Parathyroid adenoma (tissue), 2 donors: ENCODE data around the gene FLOT1.

ENCODE experiments used
- H2AFZ ChIP-seq: fragments of 300-600 bp; sonication (generic); one replicate; pipeline ENCODE4 v1.7.0; 2017; ENCODE audit warnings: antibody characterized with exemption, mild to moderate bottlenecking
- H3K27ac ChIP-seq: fragments of 300-600 bp; sonication (generic); one replicate; pipeline ENCODE4 v1.7.0; 2017
- H3K27me3 ChIP-seq: fragments of 300-600 bp; sonication (generic); one replicate; pipeline ENCODE4 v1.7.0; 2017; ENCODE audit warnings: low read length; ENCODE audit not compliant: control insufficient read depth, insufficient read depth
- H3K36me3 ChIP-seq: fragments of 300-600 bp; sonication (generic); one replicate; pipeline ENCODE4 v1.7.0; 2017; ENCODE audit warnings: low read length; ENCODE audit not compliant: control insufficient read depth, insufficient read depth
- H3K4me1 ChIP-seq: fragments of 300-600 bp; sonication (generic); one replicate; pipeline ENCODE4 v1.7.0; 2017; ENCODE audit warnings: control low read depth
- H3K4me2 ChIP-seq: fragments of 300-600 bp; sonication (generic); one replicate; pipeline ENCODE4 v1.7.0; 2017; ENCODE audit warnings: low read length
- H3K4me3 ChIP-seq: fragments of 300-600 bp; sonication (generic); one replicate; pipeline ENCODE4 v1.7.0; 2017; ENCODE audit warnings: low read depth, low read length
- H3K79me2 ChIP-seq: fragments of 300-600 bp; sonication (generic); one replicate; pipeline ENCODE4 v1.7.0; 2017; ENCODE audit warnings: control low read depth
- H3K9ac ChIP-seq: fragments of 300-600 bp; sonication (generic); one replicate; pipeline ENCODE4 v1.7.0; 2017; ENCODE audit warnings: mild to moderate bottlenecking
- H3K9me3 ChIP-seq: fragments of 300-600 bp; sonication (generic); one replicate; pipeline ENCODE4 v1.7.0; 2017; ENCODE audit warnings: low read length; ENCODE audit not compliant: control insufficient read depth
- TF ChIP-seq, protein P1 (sequence below): fragments of 300-600 bp; sonication (generic); IDR thresholded peaks from one replicate; pipeline ENCODE4 v1.7.0; 2017; ENCODE audit warnings: antibody characterized with exemption, mild to moderate bottlenecking
- donor health status: primary hyperparathyroidism.

FLOT1 gene

DNA sequence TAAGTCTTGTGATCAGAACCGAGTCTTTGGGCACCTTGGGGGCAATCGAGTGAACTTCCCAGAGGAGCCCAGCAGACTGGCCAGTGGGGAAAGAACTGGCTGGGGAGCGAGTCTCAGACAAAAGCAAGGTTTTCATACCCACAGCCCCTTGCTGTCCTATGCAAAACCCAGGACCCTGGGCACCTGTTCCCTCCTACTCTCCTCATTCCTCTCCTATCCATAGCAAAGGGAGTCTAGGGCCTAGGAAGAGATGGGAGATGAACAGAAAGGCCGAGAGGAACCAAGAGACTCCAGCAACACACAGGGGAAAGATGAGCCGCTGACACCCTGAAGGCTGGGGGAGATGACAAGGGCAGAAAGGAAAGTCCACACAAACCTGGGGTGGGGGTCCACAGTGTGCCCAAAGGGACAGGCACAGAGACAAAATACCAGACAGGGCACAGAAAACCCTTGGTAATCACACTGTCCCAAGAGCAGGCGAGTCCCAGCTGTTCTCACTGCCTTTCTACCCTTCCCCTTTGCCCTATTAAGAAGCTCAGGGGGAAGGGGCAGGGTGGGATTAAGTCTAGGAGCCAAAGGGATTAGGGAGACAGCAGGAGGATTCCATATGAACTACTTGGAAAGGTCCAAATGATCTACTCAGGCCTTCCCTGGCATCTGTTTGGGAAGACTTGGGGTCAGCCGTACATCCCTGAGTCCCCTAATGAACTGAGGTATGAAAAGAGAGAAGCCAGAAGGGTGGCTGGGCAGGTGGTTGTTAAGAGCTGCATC, 62.5 kb downstream of the FLOT1 start:
- no peaks in the 10 kb centered on the region for H3K9me3 ChIP-seq
- no peaks in the 10 kb centered on the region for H3K36me3 ChIP-seq
- no peak overlapping the region for H3K4me3 ChIP-seq
- H3K9ac ChIP-seq = no peak overlapping the region
- no peak overlapping the region for H2AFZ ChIP-seq
- H3K79me2 ChIP-seq = no peaks in the 10 kb centered on the region
- no peaks in the 10 kb centered on the region for H3K4me1 ChIP-seq
- no peak overlapping the region for H3K27ac ChIP-seq
- TF ChIP-seq, protein P1, sequence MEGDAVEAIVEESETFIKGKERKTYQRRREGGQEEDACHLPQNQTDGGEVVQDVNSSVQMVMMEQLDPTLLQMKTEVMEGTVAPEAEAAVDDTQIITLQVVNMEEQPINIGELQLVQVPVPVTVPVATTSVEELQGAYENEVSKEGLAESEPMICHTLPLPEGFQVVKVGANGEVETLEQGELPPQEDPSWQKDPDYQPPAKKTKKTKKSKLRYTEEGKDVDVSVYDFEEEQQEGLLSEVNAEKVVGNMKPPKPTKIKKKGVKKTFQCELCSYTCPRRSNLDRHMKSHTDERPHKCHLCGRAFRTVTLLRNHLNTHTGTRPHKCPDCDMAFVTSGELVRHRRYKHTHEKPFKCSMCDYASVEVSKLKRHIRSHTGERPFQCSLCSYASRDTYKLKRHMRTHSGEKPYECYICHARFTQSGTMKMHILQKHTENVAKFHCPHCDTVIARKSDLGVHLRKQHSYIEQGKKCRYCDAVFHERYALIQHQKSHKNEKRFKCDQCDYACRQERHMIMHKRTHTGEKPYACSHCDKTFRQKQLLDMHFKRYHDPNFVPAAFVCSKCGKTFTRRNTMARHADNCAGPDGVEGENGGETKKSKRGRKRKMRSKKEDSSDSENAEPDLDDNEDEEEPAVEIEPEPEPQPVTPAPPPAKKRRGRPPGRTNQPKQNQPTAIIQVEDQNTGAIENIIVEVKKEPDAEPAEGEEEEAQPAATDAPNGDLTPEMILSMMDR = no peak
- H3K4me2 ChIP-seq = no peak overlapping the region
- no peaks in the 10 kb centered on the region for H3K27me3 ChIP-seq

DNA sequence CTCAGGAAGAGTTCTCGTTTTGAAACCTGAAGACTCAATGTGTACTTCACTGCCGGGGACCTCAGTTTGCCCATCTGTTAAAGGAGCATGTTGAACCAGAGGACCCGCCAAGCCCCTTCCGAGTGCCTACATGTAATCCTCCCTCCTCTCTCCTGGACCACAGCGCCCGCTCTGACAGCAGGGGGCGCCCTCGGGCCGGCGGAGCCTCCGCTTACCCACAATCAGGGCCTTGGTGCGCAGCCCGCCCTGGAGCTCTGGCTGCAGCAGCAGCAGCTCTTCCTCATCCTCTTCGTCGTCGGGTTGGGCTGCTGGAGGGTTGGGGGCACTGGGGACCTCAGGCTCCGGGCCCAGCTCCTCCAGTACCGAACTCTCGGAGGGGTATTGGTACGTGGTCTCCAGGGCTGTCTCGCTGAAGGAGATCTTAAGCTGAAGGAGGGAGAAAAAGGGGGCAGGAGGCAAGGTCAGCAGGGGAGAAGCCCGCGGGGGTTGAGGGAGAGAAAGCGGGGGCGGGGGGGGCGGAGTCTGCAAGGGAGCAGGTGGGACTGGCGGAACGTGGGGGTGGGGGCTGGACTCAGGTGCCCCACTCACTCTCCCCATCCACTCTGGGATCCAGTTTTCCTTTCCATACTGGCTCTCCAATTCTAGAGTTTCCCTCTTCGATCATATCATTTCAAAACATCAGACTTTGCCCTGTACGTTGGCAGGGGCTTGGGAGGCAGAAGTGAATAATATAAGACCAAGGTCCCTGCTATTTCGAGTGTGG, 63.3 kb downstream of the FLOT1 start:
- H3K36me3 ChIP-seq = no peaks in the 10 kb centered on the region
- H3K9me3 ChIP-seq = no peaks in the 10 kb centered on the region
- H3K27me3 ChIP-seq = no peaks in the 10 kb centered on the region
- no peak overlapping the region for H3K4me3 ChIP-seq
- no peaks in the 10 kb centered on the region for H3K4me1 ChIP-seq
- H2AFZ ChIP-seq = no peak overlapping the region
- H3K4me2 ChIP-seq = no peak overlapping the region
- H3K27ac ChIP-seq = no peak overlapping the region
- H3K9ac ChIP-seq = no peak overlapping the region
- TF ChIP-seq, protein P1 = peak; percentile 98
- H3K79me2 ChIP-seq = no peaks in the 10 kb centered on the region
